SH-SY5Y (cell line): ENCODE results near the gene MACROD2.

ENCODE experiments used
- GATA2 ChIP-seq: IDR thresholded peaks from 2 replicates; pipeline ENCODE4 v1.6.1; 2011; ENCODE audit warnings: mild to moderate bottlenecking, low read depth, low read length
- GATA3 ChIP-seq: IDR thresholded peaks from 2 replicates; pipeline ENCODE4 v1.6.1; 2011; ENCODE audit warnings: low read depth, mild to moderate bottlenecking, low read length, moderate library complexity

GRCh38 chr20:15977026-15977425 is 1981.7 kb downstream of the MACROD2 start:
- no peak for TF ChIP-seq GATA2
- no peak for TF ChIP-seq GATA3
